Measurements from ENCODE around the gene MTG2.

DNA sequence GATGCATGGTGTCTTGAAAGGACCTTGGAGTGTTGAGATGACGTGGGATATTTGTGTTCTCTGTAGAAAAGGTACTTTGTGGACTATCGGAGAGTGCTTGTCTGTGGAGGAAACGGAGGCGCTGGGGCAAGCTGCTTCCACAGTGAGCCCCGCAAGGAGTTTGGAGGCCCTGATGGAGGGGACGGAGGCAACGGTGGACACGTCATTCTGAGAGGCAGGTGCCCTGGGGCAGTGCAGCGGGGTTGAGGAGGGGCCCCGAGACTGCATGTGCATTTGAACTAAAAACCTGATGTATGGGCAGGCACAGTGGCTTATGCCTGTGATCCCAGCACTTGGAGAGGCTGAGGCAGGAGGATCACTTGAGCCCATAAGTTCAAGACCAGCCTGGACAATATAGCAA is 12.9 kb downstream of the MTG2 start:
- TF ChIP-seq CTCF (IDR thresholded peaks at IDR 0.05) = no peak
- no peak for TF ChIP-seq POLR2A (IDR thresholded peaks at IDR 0.05)
- TF ChIP-seq POLR2AphosphoS5 (IDR thresholded peaks at IDR 0.05) = no peak
